Measurements from ENCODE around the gene HDAC5.

The HDAC5 gene

GRCh38 chr17:44097110-44097958, 26.1 kb downstream of the HDAC5 start:
- DNase-seq (ENCODE audit: low read depth, low spot score): no peak
- TF ChIP-seq FOXP2 (optimal IDR thresholded peaks at IDR 0.05; ENCODE audit: control extremely low read depth, extremely low read length, insufficient read depth) (no peak), POLR2AphosphoS5 (IDR thresholded peaks at IDR 0.05; ENCODE audit: borderline replicate concordance, low read depth, low read length) (no peak), EZH2 (IDR thresholded peaks at IDR 0.05) (no peak)
- H3K27ac ChIP-seq: peak overlapping the region; percentile 97
- H3K9ac ChIP-seq (ENCODE audit: insufficient read length): no peak overlapping the region
- H3K36me3 ChIP-seq (ENCODE audit: insufficient read depth, low read length): peaks cover 2% of the 10 kb centered on the region; the same call in 1 of the 2 replicates
- no peaks in the 10 kb centered on the region for H3K9me3 ChIP-seq (ENCODE audit: low read depth, low read length)
- H3K4me3 ChIP-seq: no peak overlapping the region

- H3K9me3 ChIP-seq (ENCODE audit: low read depth, low read length): no peaks in the 10 kb centered on the region
- H3K27ac ChIP-seq: peak overlapping the region; percentile 97
- TF ChIP-seq EZH2 (IDR thresholded peaks at IDR 0.05): no peak
- peak; percentile 83 for TF ChIP-seq POLR2AphosphoS5 (IDR thresholded peaks at IDR 0.05; ENCODE audit: borderline replicate concordance, low read depth, low read length)
- peak; percentile 91 for DNase-seq (ENCODE audit: low read depth, low spot score)
- peak overlapping the region; percentile 75 for H3K4me3 ChIP-seq
- H3K36me3 ChIP-seq (ENCODE audit: insufficient read depth, low read length): peaks cover 15% of the 10 kb centered on the region; the same call in 1 of the 2 replicates
- H3K9ac ChIP-seq (ENCODE audit: insufficient read length): peak overlapping the region; percentile 63
These were observed 27.6 kb downstream of the HDAC5 start for GRCh38 chr17:44095647-44096496.

- peak overlapping the region; percentile 75 for H3K4me3 ChIP-seq
- no peak overlapping the region for H3K9ac ChIP-seq (ENCODE audit: insufficient read length)
These were observed 28.1 kb downstream of the HDAC5 start for GRCh38 chr17:44095388-44095646.

GRCh38 chr17:44094701-44095387, 28.6 kb downstream of the HDAC5 start:
- H3K4me3 ChIP-seq: peak overlapping the region; percentile 75
- H3K9ac ChIP-seq (ENCODE audit: insufficient read length): no peak overlapping the region
- DNase-seq (ENCODE audit: low read depth, low spot score): no peak
- H3K36me3 ChIP-seq (ENCODE audit: insufficient read depth, low read length): peaks cover 15% of the 10 kb centered on the region; the same call in 1 of the 2 replicates
- TF ChIP-seq POLR2AphosphoS5 (IDR thresholded peaks at IDR 0.05; ENCODE audit: borderline replicate concordance, low read depth, low read length): no peak
- TF ChIP-seq EZH2 (IDR thresholded peaks at IDR 0.05): no peak
- no peaks in the 10 kb centered on the region for H3K9me3 ChIP-seq (ENCODE audit: low read depth, low read length)
- H3K27ac ChIP-seq: peak overlapping the region; percentile 97

More at GRCh38 chr17:44095388-44095646, 28.1 kb downstream of the HDAC5 start:
- DNase-seq (ENCODE audit: low read depth, low spot score): no peak
- Histone ChIP-seq H3K36me3 (ENCODE audit: insufficient read depth, low read length) (peaks cover 15% of the 10 kb centered on the region; the same call in 1 of the 2 replicates), H3K9me3 (ENCODE audit: low read depth, low read length) (no peaks in the 10 kb centered on the region), H3K27ac (peak overlapping the region; percentile 97)
- no peak for TF ChIP-seq FOXP2 (optimal IDR thresholded peaks at IDR 0.05; ENCODE audit: control extremely low read depth, extremely low read length, insufficient read depth)
- no peak for TF ChIP-seq POLR2AphosphoS5 (IDR thresholded peaks at IDR 0.05; ENCODE audit: borderline replicate concordance, low read depth, low read length)
- TF ChIP-seq EZH2 (IDR thresholded peaks at IDR 0.05): no peak

GRCh38 chr17:44093231-44093900, 30.1 kb downstream of the HDAC5 start:
- no peak overlapping the region for H3K4me3 ChIP-seq
- H3K9ac ChIP-seq (ENCODE audit: insufficient read length): no peak overlapping the region
- no peaks in the 10 kb centered on the region for H3K9me3 ChIP-seq (ENCODE audit: low read depth, low read length)
- TF ChIP-seq EZH2 (IDR thresholded peaks at IDR 0.05) (no peak), POLR2AphosphoS5 (IDR thresholded peaks at IDR 0.05; ENCODE audit: borderline replicate concordance, low read depth, low read length) (no peak), FOXP2 (optimal IDR thresholded peaks at IDR 0.05; ENCODE audit: control extremely low read depth, extremely low read length, insufficient read depth) (no peak)
- peak overlapping the region; percentile 42; the same call in 1 of the 2 replicates for H3K27ac ChIP-seq
- H3K36me3 ChIP-seq (ENCODE audit: insufficient read depth, low read length): peaks cover 15% of the 10 kb centered on the region; the same call in 1 of the 2 replicates
- no peak for DNase-seq (ENCODE audit: low read depth, low spot score)

- Histone ChIP-seq H3K9me3 (ENCODE audit: low read depth, low read length) (no peaks in the 10 kb centered on the region), H3K9ac (ENCODE audit: insufficient read length) (no peak overlapping the region), H3K4me3 (no peak overlapping the region), H3K36me3 (ENCODE audit: insufficient read depth, low read length) (peaks cover 15% of the 10 kb centered on the region; the same call in 1 of the 2 replicates), H3K27ac (no peak overlapping the region)
- TF ChIP-seq FOXP2 (optimal IDR thresholded peaks at IDR 0.05; ENCODE audit: control extremely low read depth, extremely low read length, insufficient read depth): no peak
- no peak for TF ChIP-seq EZH2 (IDR thresholded peaks at IDR 0.05)
- no peak for TF ChIP-seq POLR2AphosphoS5 (IDR thresholded peaks at IDR 0.05; ENCODE audit: borderline replicate concordance, low read depth, low read length)
- no peak for DNase-seq (ENCODE audit: low read depth, low spot score)
These were observed 31.4 kb downstream of the HDAC5 start for GRCh38 chr17:44092051-44092450.

- Histone ChIP-seq H3K36me3 (ENCODE audit: insufficient read depth, low read length) (peaks cover 15% of the 10 kb centered on the region; the same call in 1 of the 2 replicates), H3K9me3 (ENCODE audit: low read depth, low read length) (no peaks in the 10 kb centered on the region), H3K9ac (ENCODE audit: insufficient read length) (no peak overlapping the region), H3K27ac (no peak overlapping the region), H3K4me3 (no peak overlapping the region)
- TF ChIP-seq POLR2AphosphoS5 (IDR thresholded peaks at IDR 0.05; ENCODE audit: borderline replicate concordance, low read depth, low read length) (no peak), EZH2 (IDR thresholded peaks at IDR 0.05) (no peak), FOXP2 (optimal IDR thresholded peaks at IDR 0.05; ENCODE audit: control extremely low read depth, extremely low read length, insufficient read depth) (no peak)
- no peak for DNase-seq (ENCODE audit: low read depth, low spot score)
These were observed 32.0 kb downstream of the HDAC5 start for GRCh38 chr17:44091200-44091997.
